Dermis blood vessel endothelial cell (primary cell): ENCODE results near the gene DOK5. TPM values are rescaled to one million over a fixed set of nuclear protein-coding genes. Genes with fewer than 3 reads are reported as not detected.

Experiments
- DNase-seq: peaks from one replicate; pipeline ENCODE4 v3.0.0; 2010
- total RNA-seq: library from RNA; depleted of rRNA; stranded (reverse); fragments of >200 nt; gene quantifications from 2 replicates; pipeline ENCODE4 v1.2.3, GENCODE V29; 2014

The DOK5 gene
- total RNA-seq, 1 donor from 2014 or later, result 0.34 TPM

DNA sequence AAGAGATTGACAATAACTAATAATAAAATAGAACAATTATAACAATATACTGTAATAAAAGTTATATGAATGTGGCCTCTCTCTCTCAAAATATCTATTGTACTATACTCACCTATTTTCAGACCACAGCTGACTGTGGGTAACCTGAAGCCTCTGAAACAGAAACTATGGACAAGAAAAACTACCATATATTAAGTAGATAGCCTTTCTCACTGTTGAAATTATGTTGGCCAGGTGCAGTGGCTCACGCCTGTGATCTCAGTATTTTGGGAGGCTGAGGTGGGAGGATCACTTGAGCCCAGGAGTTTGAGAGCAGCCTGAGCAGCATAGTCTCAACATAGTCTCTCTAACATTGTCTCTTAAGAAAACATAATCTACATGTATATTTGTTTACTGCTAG, 89.9 kb downstream of the DOK5 start:
- DNase-seq, result no peak

GRCh38 chr20:54566031-54566688, 90.8 kb downstream of the DOK5 start:
- no peak for DNase-seq

DNA sequence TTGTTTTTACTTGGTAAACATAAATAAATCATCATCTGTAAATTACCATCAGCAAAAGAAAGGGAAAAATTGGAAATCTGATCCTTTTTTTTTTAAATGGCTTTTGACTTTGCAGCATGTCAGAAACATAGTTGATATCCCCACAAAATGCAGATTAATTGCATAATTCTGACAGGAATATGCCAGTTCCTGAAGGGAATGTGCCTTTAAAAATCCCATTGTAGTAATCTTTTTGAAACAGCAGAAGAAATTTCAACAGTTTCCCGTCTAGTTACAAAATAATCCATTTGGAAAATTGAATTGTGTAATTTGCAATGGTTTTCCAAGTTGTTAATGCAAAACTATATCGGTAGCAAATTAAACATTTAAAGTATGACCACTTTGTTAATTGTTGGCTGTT, 95.2 kb downstream of the DOK5 start:
- no peak for DNase-seq

GRCh38 chr20:54572665-54573435, 97.5 kb downstream of the DOK5 start:
- DNase-seq, result no peak

DNA sequence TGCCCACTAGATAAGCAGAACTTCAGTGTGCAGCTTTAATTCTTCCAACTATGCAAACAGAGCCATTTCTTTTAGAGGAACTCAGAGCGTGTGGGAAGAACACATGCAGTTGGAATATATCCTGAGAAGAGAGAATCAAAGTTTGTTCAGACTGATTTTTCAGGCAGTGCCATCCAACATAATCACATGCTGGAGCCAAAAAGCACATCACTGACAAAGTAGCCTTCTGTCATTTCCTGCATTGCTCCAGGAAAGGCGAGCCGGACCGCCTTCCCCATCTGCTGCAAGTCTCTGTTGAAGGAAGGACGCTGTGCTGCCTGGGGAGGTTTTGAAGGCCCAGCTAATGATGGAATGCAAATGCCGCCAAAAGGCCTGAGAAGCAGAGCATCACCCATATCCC, 98.4 kb downstream of the DOK5 start:
- no peak for DNase-seq

- DNase-seq, result no peak
Observed at GRCh38 chr20:54576518-54576917, 101.1 kb downstream of the DOK5 start.

DNA sequence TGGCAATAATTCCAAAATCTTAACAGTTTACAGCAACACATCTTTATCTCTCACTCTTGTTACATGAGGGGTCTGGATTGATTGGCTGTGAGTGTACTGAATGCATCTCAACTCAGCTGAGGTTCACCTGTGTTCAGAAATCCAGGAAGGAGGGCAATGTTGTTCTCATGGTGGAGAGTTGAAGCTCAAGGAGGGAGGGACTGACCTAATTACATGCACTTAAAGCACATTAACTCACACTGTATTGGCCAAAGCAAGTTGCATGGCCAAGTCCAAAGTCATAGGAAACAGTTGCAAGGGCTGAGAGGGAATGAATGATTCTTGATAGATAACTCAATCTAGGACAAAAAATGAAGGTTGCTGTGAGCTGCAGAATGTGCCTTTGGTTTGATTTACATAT, 102.2 kb downstream of the DOK5 start:
- DNase-seq, result no peak

DNA sequence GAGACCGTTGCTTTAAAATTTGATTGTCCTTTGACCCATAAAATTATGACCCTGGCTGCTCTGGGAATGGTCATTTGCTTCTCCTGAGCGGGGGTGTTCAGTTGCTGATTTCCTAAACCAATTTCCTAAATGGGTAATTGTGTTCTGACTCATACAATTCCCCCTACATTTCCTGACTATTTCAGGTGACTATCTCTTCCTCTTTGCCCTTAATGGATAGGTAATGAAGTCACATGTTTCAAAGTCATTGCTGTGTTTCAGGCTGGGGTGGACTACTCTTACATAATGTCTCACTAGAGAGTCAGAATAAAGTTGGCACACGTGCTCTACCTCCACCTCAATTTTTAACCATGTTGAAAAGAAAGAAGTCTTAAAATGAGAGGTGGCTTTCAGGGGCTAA, 109.8 kb downstream of the DOK5 start:
- DNase-seq, result no peak

DNA sequence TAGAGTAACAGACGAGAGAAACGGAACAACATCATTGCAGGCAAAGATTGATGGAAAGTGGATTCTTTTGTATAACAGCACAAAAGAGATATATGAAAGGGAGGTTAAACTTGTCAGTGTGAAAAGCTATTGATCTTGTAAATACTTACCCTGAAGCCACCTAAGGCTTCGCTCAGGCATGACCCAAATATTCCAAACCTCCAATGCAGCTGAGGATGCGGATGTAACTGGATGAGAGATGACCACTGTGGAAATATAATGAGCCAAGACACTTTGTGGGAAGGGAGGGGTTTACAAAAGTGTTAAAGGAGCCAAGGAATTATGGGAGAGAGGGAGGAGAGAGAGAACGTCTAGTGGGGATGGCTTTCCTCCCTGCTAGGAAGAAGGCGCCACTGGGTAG, 112.0 kb downstream of the DOK5 start:
- no peak for DNase-seq

- no peak for DNase-seq
Observed at GRCh38 chr20:54589402-54590030, 114.1 kb downstream of the DOK5 start.

DNA sequence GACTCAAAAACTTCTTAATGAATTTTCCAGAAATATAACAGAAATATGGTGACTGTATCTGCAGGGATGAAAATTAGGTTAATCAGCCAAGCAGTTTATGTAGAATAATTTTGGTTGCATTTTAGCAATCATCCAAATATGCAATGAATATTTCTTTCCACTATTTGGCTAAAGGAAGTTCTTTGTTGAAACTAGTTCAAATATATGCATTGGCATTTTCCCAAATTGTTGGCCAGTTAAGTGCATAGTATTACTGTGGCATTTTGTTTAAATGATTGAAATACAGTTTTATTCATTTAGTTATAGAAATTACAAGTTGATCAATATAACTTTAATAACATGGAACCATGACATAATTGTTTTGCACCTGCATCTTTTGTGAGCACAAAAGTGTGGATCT, 115.5 kb downstream of the DOK5 start:
- DNase-seq, result no peak

DNA sequence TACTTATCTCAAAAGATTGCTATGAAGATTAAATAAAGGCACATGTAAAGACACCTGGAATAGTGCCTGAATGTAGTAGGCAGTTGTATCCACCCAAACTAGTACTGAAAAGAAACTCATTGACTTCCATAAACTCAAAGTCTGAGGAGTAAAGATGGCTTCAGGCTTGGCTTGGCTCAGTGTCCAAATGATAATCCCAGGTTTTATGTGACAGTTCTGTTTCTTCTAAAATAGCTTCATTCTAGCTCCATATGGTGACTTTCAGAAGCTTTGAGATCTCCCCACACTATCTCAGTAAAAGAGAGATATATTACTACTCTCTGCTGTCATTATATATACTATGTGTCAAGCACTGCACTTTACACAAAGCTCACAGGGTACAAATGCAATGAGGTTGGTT, 121.3 kb downstream of the DOK5 start:
- DNase-seq, result no peak

GRCh38 chr20:54598352-54598751, 123.0 kb downstream of the DOK5 start:
- DNase-seq, result no peak

- DNase-seq, result no peak
Observed at GRCh38 chr20:54600634-54601033, 125.2 kb downstream of the DOK5 start.

DNA sequence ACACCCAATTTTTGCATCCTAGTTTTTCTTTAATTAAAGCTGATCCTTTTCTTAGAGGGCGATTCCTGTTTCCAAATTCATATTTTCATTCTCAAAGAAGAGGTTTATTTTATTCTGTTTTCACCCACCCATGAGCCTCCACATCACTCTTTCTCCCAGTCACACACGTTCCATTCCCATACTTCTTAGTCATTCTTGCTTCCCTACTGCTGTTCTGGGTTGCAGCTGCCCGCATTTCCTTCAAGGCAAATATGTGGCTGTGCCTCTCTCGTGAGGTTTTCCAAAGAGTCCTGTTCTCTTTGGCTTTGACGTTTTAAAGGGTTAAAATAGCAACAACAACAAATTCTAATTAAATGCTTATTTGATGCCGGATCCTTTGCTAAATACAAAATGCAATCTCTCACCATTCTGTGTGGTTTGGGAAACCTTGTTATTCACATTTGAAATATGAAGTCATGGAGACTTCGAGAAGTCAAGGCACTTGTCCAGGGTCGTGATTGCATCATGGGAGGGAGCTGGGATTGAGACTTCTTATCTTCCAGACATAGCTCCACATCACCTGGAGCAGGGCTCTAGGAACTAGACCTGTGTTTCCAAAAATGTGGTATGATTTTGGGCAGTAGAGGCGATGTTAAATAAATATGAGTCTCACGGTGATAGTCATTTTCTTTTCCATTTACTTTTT, 126.6 kb downstream of the DOK5 start:
- DNase-seq, result no peak

GRCh38 chr20:54605319-54605718, 129.9 kb downstream of the DOK5 start:
- DNase-seq, result no peak

DNA sequence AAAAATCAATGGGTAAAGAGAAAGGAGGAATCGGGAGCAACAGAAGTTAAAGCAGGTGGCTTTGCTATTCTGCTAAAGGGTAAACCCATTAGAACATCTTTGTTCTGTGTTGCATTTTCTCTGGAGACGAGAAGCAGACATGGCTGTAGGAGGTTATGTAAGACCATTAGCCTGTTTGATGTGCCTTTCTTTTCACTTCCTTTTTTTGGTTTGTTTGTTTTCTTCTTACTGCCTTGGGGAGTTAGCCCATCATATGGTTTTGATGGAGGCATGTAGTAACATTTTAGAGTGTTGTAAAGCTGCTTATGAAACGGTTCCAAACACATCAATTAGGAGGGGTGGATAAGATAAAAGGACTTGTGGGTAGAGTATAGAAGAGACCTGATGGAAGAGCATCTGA, 131.0 kb downstream of the DOK5 start:
- DNase-seq, result no peak

DNA sequence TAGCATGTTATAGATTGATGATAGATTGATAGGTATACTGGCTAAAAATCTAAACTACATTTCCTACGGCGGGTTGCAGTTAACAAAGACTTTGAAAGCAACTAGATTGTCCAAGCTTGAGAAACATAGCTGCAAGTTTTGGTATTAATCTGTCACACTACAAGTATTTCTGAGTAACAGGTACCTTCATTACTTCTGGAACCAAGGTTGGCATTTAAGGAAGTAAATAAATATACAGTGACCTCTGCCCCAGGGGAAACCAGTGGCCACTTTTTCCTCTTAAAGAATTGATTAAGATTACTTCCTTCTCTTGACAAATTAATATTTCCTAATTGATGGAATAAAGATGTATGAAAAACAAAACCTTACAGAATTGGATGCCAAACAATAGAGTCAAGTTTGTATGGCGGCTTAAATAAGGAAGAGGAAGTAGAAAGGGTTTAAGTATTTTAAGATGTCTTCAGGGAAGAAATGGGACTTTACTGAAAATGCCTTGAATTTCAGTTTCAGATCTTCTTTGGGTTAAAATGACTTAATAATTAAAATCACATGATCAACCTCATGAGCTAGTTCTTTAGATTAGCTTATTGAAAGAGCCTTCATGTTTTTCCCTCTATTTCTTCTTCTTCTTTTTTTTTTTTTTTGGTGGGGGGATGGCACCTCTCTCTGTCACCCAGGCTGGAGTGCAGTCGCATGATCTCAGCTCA, 132.8 kb downstream of the DOK5 start:
- no peak for DNase-seq

DNA sequence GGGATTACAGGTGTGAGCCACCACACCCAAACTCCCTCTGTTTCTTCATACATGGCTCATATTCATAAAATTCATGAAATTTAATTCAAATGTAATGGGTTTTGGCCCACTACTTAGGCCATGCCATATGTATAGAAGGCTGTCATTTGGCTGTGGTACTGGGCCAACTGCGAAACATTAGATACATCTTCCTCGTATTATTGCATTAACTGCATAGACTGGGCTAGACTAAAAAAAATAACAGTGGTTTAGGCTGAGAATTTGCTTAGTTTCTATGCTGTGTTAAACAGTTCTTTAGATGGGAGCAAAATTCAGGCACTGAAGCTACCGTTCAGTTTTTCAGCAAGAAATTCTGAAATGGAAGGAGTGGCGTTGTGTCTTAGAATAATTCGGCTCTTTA, 133.6 kb downstream of the DOK5 start:
- DNase-seq, result no peak

- no peak for DNase-seq
Observed at GRCh38 chr20:54611708-54612412, 136.5 kb downstream of the DOK5 start.

DNA sequence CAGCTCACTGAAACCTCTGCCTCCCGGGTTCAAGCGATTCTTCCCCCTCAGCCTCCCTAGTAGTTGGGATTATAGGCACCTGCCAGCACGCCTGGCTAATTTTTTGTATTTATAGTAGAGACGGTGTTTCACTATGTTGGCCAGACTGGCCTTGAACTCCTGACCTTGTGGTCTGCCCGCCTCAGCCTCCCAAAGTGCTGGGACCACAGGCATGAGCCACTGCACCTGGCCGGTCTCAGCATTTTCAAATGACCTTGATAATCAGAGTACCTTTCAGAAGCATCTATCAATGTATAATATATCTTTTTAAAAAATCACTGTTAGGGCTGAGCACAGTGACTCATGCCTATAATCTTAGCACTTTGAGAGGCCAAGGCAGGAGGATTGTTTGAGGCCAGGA, 143.0 kb downstream of the DOK5 start:
- DNase-seq, result no peak

- DNase-seq, result no peak
Observed at GRCh38 chr20:54619181-54619580, 143.8 kb downstream of the DOK5 start.
